CD8-positive, alpha-beta memory T cell (primary cell): ENCODE measurements around the gene FGD3. TPM values are rescaled to one million over a fixed set of nuclear protein-coding genes. Genes with fewer than 3 reads are reported as not detected.
"Not testable (repeated sequence)": the region's sequence is repeated elsewhere in the genome, so short reads cannot be mapped to it uniquely, and the experiment has no call there.

Experiments used
- CTCF ChIA-PET: fragments of 350-600 bp; sonication (Branson Sonifier 250); formaldehyde crosslinking; loops from one replicate; lab custom pipeline; 2021; ENCODE audit warnings: antibody characterized with exemption; lab: Charles Lee
- POLR2A ChIA-PET: fragments of 350-600 bp; sonication (Branson Sonifier 250); formaldehyde crosslinking; loops from one replicate; lab custom pipeline; 2021; ENCODE audit warnings: antibody characterized with exemption; lab: Charles Lee
- DNase-seq, 5 donors: peaks; one replicate each; pipeline versions ENCODE4 v3.0.0 to v3.0.0-alpha.2; 2020 to 2022; ENCODE audit warnings: mixed read lengths in 1 of 5
- H3K27ac ChIP-seq: one replicate; pipeline ENCODE4 v1.7.0; 2013; ENCODE audit warnings: low read depth, mild to moderate bottlenecking, low read length, moderate library complexity
- H3K27me3 ChIP-seq: 2 replicates; pipeline ENCODE4 v1.7.0; 2013; ENCODE audit warnings: low read length, mild to moderate bottlenecking; ENCODE audit not compliant: insufficient read depth, poor library complexity, severe bottlenecking
- H3K36me3 ChIP-seq: 2 replicates; pipeline ENCODE4 v1.7.0; 2013; ENCODE audit warnings: mild to moderate bottlenecking, low read length, moderate library complexity; ENCODE audit not compliant: insufficient read depth
- H3K4me1 ChIP-seq: 2 replicates; pipeline ENCODE4 v1.7.0; 2013; ENCODE audit warnings: mild to moderate bottlenecking, low read length, moderate library complexity; ENCODE audit not compliant: insufficient read depth
- H3K4me3 ChIP-seq: 2 replicates; pipeline ENCODE4 v1.7.0; 2013; ENCODE audit warnings: mild to moderate bottlenecking, low read length
- H3K9me3 ChIP-seq: 2 replicates; pipeline ENCODE4 v1.7.0; 2013; ENCODE audit warnings: mild to moderate bottlenecking, low read length
- H3K27ac Mint-ChIP-seq, 8 donors: one replicate each; pipeline ENCODE4 v1.8.0; 2020 to 2021; ENCODE audit warnings: mixed read lengths in 8 of 8, mild to moderate bottlenecking in 6 of 8, inconsistent platforms in 3 of 8, moderate library complexity in 3 of 8
- H3K27me3 Mint-ChIP-seq, 2 donors: one replicate each; pipeline ENCODE4 v1.8.0; 2020 to 2021; ENCODE audit warnings: mixed read lengths in 2 of 2, mild to moderate bottlenecking in 1 of 2, moderate library complexity in 1 of 2
- H3K36me3 Mint-ChIP-seq, 3 donors: one replicate each; pipeline ENCODE4 v1.8.0; 2020 to 2021; ENCODE audit warnings: mixed read lengths in 3 of 3, inconsistent platforms in 1 of 3, mild to moderate bottlenecking in 1 of 3
- H3K4me1 Mint-ChIP-seq, 3 donors: one replicate each; pipeline ENCODE4 v1.8.0; 2020 to 2021; ENCODE audit warnings: mixed read lengths in 3 of 3, inconsistent platforms in 1 of 3, mild to moderate bottlenecking in 1 of 3
- H3K4me3 Mint-ChIP-seq, 7 donors: one replicate each; pipeline ENCODE4 v1.8.0; 2020 to 2021; ENCODE audit warnings: mixed read lengths in 7 of 7, mild to moderate bottlenecking in 6 of 7, moderate library complexity in 4 of 7, inconsistent platforms in 2 of 7
- H3K9me3 Mint-ChIP-seq, 5 donors: one replicate each; pipeline ENCODE4 v1.8.0; 2020 to 2022; ENCODE audit warnings: mixed read lengths in 5 of 5, mild to moderate bottlenecking in 3 of 5, moderate library complexity in 2 of 5, inconsistent platforms in 1 of 5
- polyA plus RNA-seq: library from polyadenylated mRNA; unstranded; fragments of 300-500 nt; fragmentation: Illumina TruSeq; gene quantifications from one replicate; pipeline ENCODE4 v1.2.3, GENCODE V29; 2021
- total RNA-seq, 2 experiments: library from RNA; stranded (reverse); gene quantifications; one replicate each; pipeline ENCODE4 v1.2.3, GENCODE V29; 2021

The FGD3 gene
- total and polyA plus RNA-seq, 3 experiments from 2014 or later: 54.6 to 134 (median 56.5) TPM

GRCh38 chr9:93010056-93010455 is 62.7 kb downstream of the FGD3 start:
- Mint-ChIP-seq H3K27ac (peak overlapping the region in 3 of 8 donors; percentile 12 to 46 (median 36)), H3K9me3 (no peaks in the 10 kb centered on the region), H3K27me3 (no peaks in the 10 kb centered on the region), H3K36me3 (peaks cover 8 to 88% (median 24%) of the 10 kb centered on the region in 3 donors), H3K4me1 (peaks cover 3 to 18% (median 4%) of the 10 kb centered on the region in 3 donors), H3K4me3 (no peak overlapping the region)
- CTCF ChIA-PET: interaction anchor here (1.2 to 2.0 kb wide), 3 partner anchors 18 to 99 kb away, joined by 3 to 4 read pairs (median 3); no protein-coding TSS in a partner anchor
- no peaks in the 10 kb centered on the region for H3K27me3 ChIP-seq
- peaks cover 59% of the 10 kb centered on the region for H3K36me3 ChIP-seq
- H3K27ac ChIP-seq: no peak overlapping the region
- no peak for DNase-seq
- no peaks in the 10 kb centered on the region for H3K4me1 ChIP-seq
- H3K9me3 ChIP-seq: no peaks in the 10 kb centered on the region
- POLR2A ChIA-PET: interaction anchor here (0.6 kb wide), 1 partner anchor 53 kb away, joined by 4 read pairs; no protein-coding TSS in a partner anchor
- no peak overlapping the region for H3K4me3 ChIP-seq

GRCh38 chr9:93010704-93011103 is 63.4 kb downstream of the FGD3 start:
- CTCF ChIA-PET: interaction anchor here (0.6 to 2.0 kb wide), 3 partner anchors 17 to 53 kb away, joined by 3 to 4 read pairs (median 3); no protein-coding TSS in a partner anchor
- POLR2A ChIA-PET: no interaction called here
- no peak overlapping the region for H3K4me3 Mint-ChIP-seq
- H3K36me3 Mint-ChIP-seq: peaks cover 8 to 85% (median 24%) of the 10 kb centered on the region in 3 donors
- H3K4me3 ChIP-seq: no peak overlapping the region
- H3K36me3 ChIP-seq: peaks cover 56% of the 10 kb centered on the region
- DNase-seq: no peak
- peak overlapping the region in 5 of 8 donors; percentile 33 to 75 (median 36) for H3K27ac Mint-ChIP-seq
- H3K4me1 Mint-ChIP-seq: peaks cover 3 to 16% (median 4%) of the 10 kb centered on the region in 3 donors
- no peaks in the 10 kb centered on the region for H3K27me3 ChIP-seq
- no peaks in the 10 kb centered on the region for H3K9me3 Mint-ChIP-seq
- no peaks in the 10 kb centered on the region for H3K27me3 Mint-ChIP-seq
- no peak overlapping the region for H3K27ac ChIP-seq
- no peaks in the 10 kb centered on the region for H3K4me1 ChIP-seq
- H3K9me3 ChIP-seq: no peaks in the 10 kb centered on the region

GRCh38 chr9:93011114-93011513 is 63.8 kb downstream of the FGD3 start:
- Mint-ChIP-seq H3K4me1 (peaks cover 0 to 14% (median 4%) of the 10 kb centered on the region in 3 donors), H3K36me3 (peaks cover 8 to 85% (median 23%) of the 10 kb centered on the region in 3 donors), H3K4me3 (no peak overlapping the region), H3K27me3 (no peaks in the 10 kb centered on the region), H3K27ac (peak overlapping the region in 2 of 8 donors; percentile 43 to 75), H3K9me3 (no peaks in the 10 kb centered on the region)
- Histone ChIP-seq H3K4me1 (no peaks in the 10 kb centered on the region), H3K36me3 (peaks cover 56% of the 10 kb centered on the region), H3K4me3 (no peak overlapping the region), H3K27me3 (no peaks in the 10 kb centered on the region), H3K27ac (no peak overlapping the region), H3K9me3 (no peaks in the 10 kb centered on the region)
- DNase-seq: no peak
- POLR2A ChIA-PET: no interaction called here
- CTCF ChIA-PET: interaction anchor here (0.6 to 7.7 kb wide), 4 partner anchors 8 to 53 kb away, joined by 3 to 46 read pairs (median 4); no protein-coding TSS in a partner anchor

GRCh38 chr9:93012963-93013855 is 65.9 kb downstream of the FGD3 start:
- Mint-ChIP-seq H3K27ac (peak overlapping the region in 7 of 8 donors; percentile 12 to 75 (median 52)), H3K36me3 (peaks cover 6 to 87% (median 21%) of the 10 kb centered on the region in 3 donors), H3K4me3 (peak overlapping the region in 1 of 7 donors; percentile 26), H3K4me1 (peaks cover 1 to 15% (median 3%) of the 10 kb centered on the region in 3 donors), H3K27me3 (no peaks in the 10 kb centered on the region), H3K9me3 (no peaks in the 10 kb centered on the region)
- no peaks in the 10 kb centered on the region for H3K9me3 ChIP-seq
- DNase-seq: no peak
- no peak overlapping the region for H3K27ac ChIP-seq
- ChIA-PET POLR2A (interaction anchor here (0.6 to 0.8 kb wide), 2 partner anchors 11 to 888 kb away, joined by 3 read pairs; no protein-coding TSS in a partner anchor), CTCF (interaction anchor here (0.7 to 7.7 kb wide), 5 partner anchors 10 to 38 kb away, joined by 3 to 46 read pairs (median 4); no protein-coding TSS in a partner anchor)
- peaks cover 48% of the 10 kb centered on the region for H3K36me3 ChIP-seq
- H3K4me3 ChIP-seq: no peak overlapping the region
- no peaks in the 10 kb centered on the region for H3K27me3 ChIP-seq
- no peaks in the 10 kb centered on the region for H3K4me1 ChIP-seq

GRCh38 chr9:93013856-93014582 is 66.7 kb downstream of the FGD3 start:
- Histone ChIP-seq H3K36me3 (peaks cover 51% of the 10 kb centered on the region), H3K27me3 (no peaks in the 10 kb centered on the region)
- no peak for DNase-seq

GRCh38 chr9:93015190-93015589 is 67.9 kb downstream of the FGD3 start:
- not testable (repeated sequence) for H3K27me3 Mint-ChIP-seq, DNase-seq, H3K4me1 ChIP-seq, H3K9me3 Mint-ChIP-seq, H3K9me3 ChIP-seq, H3K4me3 Mint-ChIP-seq, H3K27ac ChIP-seq, H3K27me3 ChIP-seq, H3K4me3 ChIP-seq
- POLR2A ChIA-PET: interaction anchor here (1.5 to 2.5 kb wide), 2 partner anchors 10 to 26 kb away, joined by 3 to 9 read pairs; no protein-coding TSS in a partner anchor
- H3K4me1 Mint-ChIP-seq: peaks cover 10 to 18% (median 12%) of the 10 kb centered on the region in 3 donors
- peak overlapping the region in 1 of 8 donors; percentile 43 for H3K27ac Mint-ChIP-seq
- H3K36me3 Mint-ChIP-seq: peaks cover 11 to 88% (median 28%) of the 10 kb centered on the region in 3 donors
- CTCF ChIA-PET: interaction anchor here (1.0 to 7.7 kb wide), 5 partner anchors 10 to 40 kb away, joined by 3 to 46 read pairs (median 4); no protein-coding TSS in a partner anchor
- peaks cover 51% of the 10 kb centered on the region for H3K36me3 ChIP-seq

More at GRCh38 chr9:93013856-93014582, 66.7 kb downstream of the FGD3 start:
- CTCF ChIA-PET: interaction anchor here (1.0 to 7.7 kb wide), 4 partner anchors 11 to 24 kb away, joined by 3 to 46 read pairs (median 12); no protein-coding TSS in a partner anchor
- H3K27ac ChIP-seq: no peak overlapping the region
- Mint-ChIP-seq H3K4me1 (peaks cover 2 to 13% (median 6%) of the 10 kb centered on the region in 3 donors), H3K4me3 (no peak overlapping the region), H3K27me3 (peaks cover 0 to 1% of the 10 kb centered on the region in 2 donors), H3K9me3 (no peaks in the 10 kb centered on the region), H3K27ac (peak overlapping the region in 6 of 8 donors; percentile 32 to 87 (median 58)), H3K36me3 (peaks cover 5 to 88% (median 22%) of the 10 kb centered on the region in 3 donors)
- no peak overlapping the region for H3K4me3 ChIP-seq
- no peaks in the 10 kb centered on the region for H3K9me3 ChIP-seq
- H3K4me1 ChIP-seq: no peaks in the 10 kb centered on the region
- POLR2A ChIA-PET: interaction anchor here (0.6 to 1.5 kb wide), 3 partner anchors 10 to 889 kb away, joined by 3 read pairs; no protein-coding TSS in a partner anchor

GRCh38 chr9:93017621-93018020 is 70.3 kb downstream of the FGD3 start:
- H3K36me3 Mint-ChIP-seq: peaks cover 11 to 91% (median 30%) of the 10 kb centered on the region in 3 donors
- no peak overlapping the region for H3K27ac ChIP-seq
- H3K4me1 Mint-ChIP-seq: peaks cover 15 to 38% (median 18%) of the 10 kb centered on the region in 3 donors
- no peak overlapping the region for H3K4me3 ChIP-seq
- ChIA-PET CTCF (interaction anchor here (1.5 to 7.7 kb wide), 2 partner anchors 11 to 14 kb away, joined by 8 to 46 read pairs; no protein-coding TSS in a partner anchor), POLR2A (interaction anchor here (0.7 kb wide), 1 partner anchor 10 kb away, joined by 3 read pairs; no protein-coding TSS in a partner anchor)
- no peaks in the 10 kb centered on the region for H3K9me3 ChIP-seq
- peaks cover 25% of the 10 kb centered on the region for H3K4me1 ChIP-seq
- H3K27ac Mint-ChIP-seq: peak overlapping the region in 6 of 8 donors; percentile 37 to 78 (median 66)
- no peaks in the 10 kb centered on the region for H3K27me3 ChIP-seq
- peaks cover 0 to 1% of the 10 kb centered on the region in 2 donors for H3K27me3 Mint-ChIP-seq
- no peak for DNase-seq
- H3K36me3 ChIP-seq: peaks cover 70% of the 10 kb centered on the region
- H3K4me3 Mint-ChIP-seq: no peak overlapping the region
- H3K9me3 Mint-ChIP-seq: no peaks in the 10 kb centered on the region
